Activated T-cell treated with anti-CD3 and anti-CD28 coated beads, Interleukin-2, amount 50 U/mL, for 72 hours (primary cell): ENCODE results near the gene SLC30A7. TPM values are rescaled to one million over a fixed set of nuclear protein-coding genes. Genes with fewer than 3 reads are reported as not detected.
A peak's percentile ranks its signal among the peaks of the same experiment; 100 is the strongest.
"Not testable (repeated sequence)": the region's sequence is repeated elsewhere in the genome, so short reads cannot be mapped to it uniquely, and the experiment has no call there.

Experiments used
- ATAC-seq, 2 donors: fragments of 150-1000 bp; cut with Tn5 transposase; replicated peaks in 1 of 2; 2 replicates each; pipeline ENCODE4 v1.10.0; 2021; ENCODE audit warnings: moderate library complexity in 2 of 2, mild to moderate bottlenecking in 1 of 2
- DNase-seq, 2 donors: peaks; one replicate each; pipeline ENCODE4 v3.0.0; 2021 to 2022; ENCODE audit warnings: mixed read lengths in 1 of 2
- H3K27ac Mint-ChIP-seq: one replicate; pipeline ENCODE4 v1.8.0; 2022; ENCODE audit warnings: mild to moderate bottlenecking, moderate library complexity, mixed read lengths
- H3K27me3 Mint-ChIP-seq: one replicate; pipeline ENCODE4 v1.8.0; 2022; ENCODE audit warnings: low read depth, mixed read lengths
- H3K36me3 Mint-ChIP-seq, 2 donors: one replicate each; pipeline ENCODE4 v1.8.0; 2022; ENCODE audit warnings: mixed read lengths in 2 of 2, mild to moderate bottlenecking in 1 of 2; ENCODE audit not compliant: insufficient read depth in 2 of 2
- H3K4me1 Mint-ChIP-seq: one replicate; pipeline ENCODE4 v1.8.0; 2022; ENCODE audit warnings: low read depth, mixed read lengths
- H3K4me3 Mint-ChIP-seq, 2 donors: one replicate each; pipeline ENCODE4 v1.8.0; 2022; ENCODE audit warnings: mild to moderate bottlenecking in 2 of 2, mixed read lengths in 2 of 2, moderate library complexity in 2 of 2
- H3K9me3 Mint-ChIP-seq, 2 donors: one replicate each; pipeline ENCODE4 v1.8.0; 2022; ENCODE audit warnings: mixed read lengths in 2 of 2
- total RNA-seq, 2 donors: library from RNA; stranded (reverse); gene quantifications; one replicate each; pipeline ENCODE4 v1.2.3, GENCODE V29; 2022

SLC30A7 gene
- total RNA-seq, 2 donors from 2014 or later, result 39.3 to 48.7 TPM

- Mint-ChIP-seq H3K27ac (no peak overlapping the region), H3K9me3 (no peaks in the 10 kb centered on the region), H3K36me3 (no peaks in the 10 kb centered on the region), H3K4me3 (no peak overlapping the region), H3K4me1 (no peaks in the 10 kb centered on the region), H3K27me3 (no peaks in the 10 kb centered on the region)
- DNase-seq, result no peak
- ATAC-seq, result no peak
Measured at GRCh38 chr1:100874433-100874832, 21.5 kb upstream of the SLC30A7 start.

GRCh38 chr1:100875228-100875627, 20.7 kb upstream of the SLC30A7 start:
- no peaks in the 10 kb centered on the region for H3K4me1 Mint-ChIP-seq
- no peaks in the 10 kb centered on the region for H3K9me3 Mint-ChIP-seq
- no peak overlapping the region for H3K4me3 Mint-ChIP-seq
- H3K27me3 Mint-ChIP-seq, result no peaks in the 10 kb centered on the region
- no peaks in the 10 kb centered on the region for H3K36me3 Mint-ChIP-seq
- DNase-seq (no peak), ATAC-seq (no peak)
- H3K27ac Mint-ChIP-seq, result no peak overlapping the region

- no peaks in the 10 kb centered on the region for H3K4me1 Mint-ChIP-seq
- no peaks in the 10 kb centered on the region for H3K9me3 Mint-ChIP-seq
- ATAC-seq, result no peak
- DNase-seq, result no peak
- no peaks in the 10 kb centered on the region for H3K27me3 Mint-ChIP-seq
- no peaks in the 10 kb centered on the region for H3K36me3 Mint-ChIP-seq
- no peak overlapping the region for H3K27ac Mint-ChIP-seq
- H3K4me3 Mint-ChIP-seq, result no peak overlapping the region
Measured at GRCh38 chr1:100876291-100876690, 19.6 kb upstream of the SLC30A7 start.

DNA sequence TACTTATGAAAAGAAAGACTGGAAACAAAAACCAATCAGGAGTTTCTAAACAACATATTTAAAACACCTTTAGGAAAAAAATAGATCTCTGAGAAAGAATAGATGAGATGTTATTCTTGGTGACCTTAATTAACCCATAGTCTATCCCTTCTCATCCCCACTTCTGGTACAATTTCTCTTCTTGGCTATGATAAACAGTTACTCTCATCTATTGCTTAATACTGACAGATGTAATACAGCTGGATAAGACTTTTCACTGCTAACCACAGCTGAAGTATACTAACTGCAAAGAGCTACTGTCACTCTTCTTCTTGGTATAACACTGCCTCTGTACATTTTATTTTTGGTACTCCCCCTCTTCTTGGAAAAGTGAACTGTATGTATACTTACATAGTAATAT, 16.5 kb upstream of the SLC30A7 start:
- DNase-seq (no peak), ATAC-seq (no peak)
- no peak overlapping the region for H3K4me3 Mint-ChIP-seq
- no peaks in the 10 kb centered on the region for H3K9me3 Mint-ChIP-seq
- H3K36me3 Mint-ChIP-seq, result no peaks in the 10 kb centered on the region
- H3K27ac Mint-ChIP-seq, result no peak overlapping the region
- no peaks in the 10 kb centered on the region for H3K27me3 Mint-ChIP-seq
- H3K4me1 Mint-ChIP-seq, result no peaks in the 10 kb centered on the region

DNA sequence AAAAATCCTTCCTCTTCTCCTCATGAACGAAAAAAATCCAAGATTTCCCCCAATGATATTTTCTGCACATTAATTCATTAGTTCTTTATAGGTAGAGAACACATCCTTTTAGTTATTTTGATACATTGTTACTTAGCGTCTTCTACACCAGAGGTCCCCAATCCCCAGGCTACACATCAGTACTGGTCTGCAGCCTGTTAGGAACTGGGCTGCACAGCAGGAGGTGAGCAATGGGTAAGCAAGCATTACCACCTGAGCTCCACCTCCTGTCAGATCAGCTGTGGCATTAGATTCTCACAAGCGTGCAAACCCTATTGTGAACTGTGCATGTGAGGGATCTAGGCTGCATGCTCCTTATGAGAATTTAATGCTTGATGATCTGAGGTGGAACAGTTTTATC, 14.2 kb upstream of the SLC30A7 start:
- Mint-ChIP-seq H3K27ac (no peak overlapping the region), H3K36me3 (no peaks in the 10 kb centered on the region), H3K9me3 (no peaks in the 10 kb centered on the region), H3K4me1 (no peaks in the 10 kb centered on the region), H3K27me3 (no peaks in the 10 kb centered on the region), H3K4me3 (no peak overlapping the region)
- no peak for DNase-seq
- no peak for ATAC-seq

GRCh38 chr1:100882698-100883097, 13.2 kb upstream of the SLC30A7 start:
- no peaks in the 10 kb centered on the region for H3K36me3 Mint-ChIP-seq
- H3K27me3 Mint-ChIP-seq, result no peaks in the 10 kb centered on the region
- DNase-seq (no peak), ATAC-seq (no peak)
- no peaks in the 10 kb centered on the region for H3K4me1 Mint-ChIP-seq
- H3K4me3 Mint-ChIP-seq, result no peak overlapping the region
- H3K27ac Mint-ChIP-seq, result no peak overlapping the region
- no peaks in the 10 kb centered on the region for H3K9me3 Mint-ChIP-seq

DNA sequence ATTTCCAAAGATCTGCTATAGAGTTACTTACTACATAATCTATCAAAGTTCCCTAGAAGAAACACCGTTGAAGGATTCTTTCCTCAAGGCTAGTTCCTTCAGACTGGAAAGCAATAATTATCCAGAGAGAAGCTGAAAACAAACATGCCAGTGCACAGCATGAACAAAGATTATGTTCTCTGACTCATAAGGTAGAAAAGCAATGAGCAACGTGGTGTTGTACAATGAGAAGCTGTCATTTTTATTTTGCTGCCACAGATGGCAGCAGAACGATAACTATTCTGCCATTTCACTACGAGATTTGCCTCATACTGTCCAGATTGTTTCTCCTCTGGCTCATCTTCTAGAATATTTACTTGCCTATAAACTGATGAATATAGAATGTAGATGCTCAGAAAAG, 11.9 kb upstream of the SLC30A7 start:
- Mint-ChIP-seq H3K27ac (no peak overlapping the region), H3K9me3 (peaks cover 0 to 3% of the 10 kb centered on the region in 2 donors), H3K36me3 (peaks cover 4 to 6% of the 10 kb centered on the region in 2 donors), H3K27me3 (no peaks in the 10 kb centered on the region), H3K4me3 (no peak overlapping the region), H3K4me1 (no peaks in the 10 kb centered on the region)
- DNase-seq (no peak), ATAC-seq (no peak)

DNA sequence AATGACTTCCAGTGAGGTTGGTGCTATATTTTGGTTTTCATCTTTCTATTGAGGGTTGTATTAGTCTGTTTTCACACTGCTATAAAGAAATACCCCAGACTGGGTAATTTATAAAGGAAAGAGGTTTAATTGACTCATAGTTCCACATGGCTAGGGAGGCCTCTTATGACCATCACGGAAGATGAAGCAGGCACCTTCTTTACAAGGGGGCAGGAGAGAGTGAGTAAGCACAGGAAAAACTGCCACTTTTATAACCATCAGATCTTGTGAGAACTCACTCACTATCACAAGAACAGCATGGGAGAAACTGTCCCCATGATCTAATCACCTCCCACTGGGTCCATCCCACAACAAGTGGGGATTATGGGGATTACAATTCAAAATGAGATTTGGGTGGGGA, 6.9 kb upstream of the SLC30A7 start:
- H3K4me3 Mint-ChIP-seq, DNase-seq, H3K27me3 Mint-ChIP-seq, ATAC-seq, H3K27ac Mint-ChIP-seq: not testable (repeated sequence)
- peaks cover 14 to 25% of the 10 kb centered on the region in 2 donors for H3K36me3 Mint-ChIP-seq
- H3K4me1 Mint-ChIP-seq, result peaks cover 15% of the 10 kb centered on the region
- H3K9me3 Mint-ChIP-seq, result peaks cover 8 to 14% of the 10 kb centered on the region in 2 donors

DNA sequence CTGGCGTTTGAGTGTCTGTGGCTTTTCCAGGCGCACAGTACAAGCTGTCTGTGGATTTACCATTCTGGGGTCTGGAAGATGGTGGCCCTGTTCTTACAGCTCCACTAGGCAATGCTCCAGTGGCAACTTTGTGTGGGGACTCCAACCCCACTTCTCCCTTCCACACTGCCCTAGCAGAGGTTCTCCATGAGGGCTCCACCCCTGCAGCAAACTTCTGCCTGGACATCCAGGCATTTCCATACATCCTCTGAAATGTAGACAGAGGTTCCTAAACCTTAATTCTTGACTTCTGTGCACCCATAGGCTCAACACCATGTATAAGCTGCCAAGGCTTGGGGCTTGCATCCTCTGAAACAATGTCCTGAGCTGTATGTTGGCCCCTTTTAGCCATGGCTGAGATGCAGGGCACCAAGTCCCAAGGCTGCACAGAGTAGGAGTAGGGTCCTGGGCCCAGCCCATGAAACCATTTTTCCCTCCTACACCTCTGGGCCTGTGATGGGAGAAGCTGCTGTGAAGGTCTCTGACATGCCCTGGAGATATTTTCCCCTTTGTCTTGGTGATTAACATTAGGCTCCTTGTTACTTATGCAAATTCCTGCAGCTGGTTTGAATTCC, 5.9 kb upstream of the SLC30A7 start:
- peaks cover 8 to 14% of the 10 kb centered on the region in 2 donors for H3K9me3 Mint-ChIP-seq
- H3K4me3 Mint-ChIP-seq, H3K27me3 Mint-ChIP-seq, DNase-seq, ATAC-seq, H3K27ac Mint-ChIP-seq: not testable (repeated sequence)
- peaks cover 17 to 27% of the 10 kb centered on the region in 2 donors for H3K36me3 Mint-ChIP-seq
- peaks cover 23% of the 10 kb centered on the region for H3K4me1 Mint-ChIP-seq

DNA sequence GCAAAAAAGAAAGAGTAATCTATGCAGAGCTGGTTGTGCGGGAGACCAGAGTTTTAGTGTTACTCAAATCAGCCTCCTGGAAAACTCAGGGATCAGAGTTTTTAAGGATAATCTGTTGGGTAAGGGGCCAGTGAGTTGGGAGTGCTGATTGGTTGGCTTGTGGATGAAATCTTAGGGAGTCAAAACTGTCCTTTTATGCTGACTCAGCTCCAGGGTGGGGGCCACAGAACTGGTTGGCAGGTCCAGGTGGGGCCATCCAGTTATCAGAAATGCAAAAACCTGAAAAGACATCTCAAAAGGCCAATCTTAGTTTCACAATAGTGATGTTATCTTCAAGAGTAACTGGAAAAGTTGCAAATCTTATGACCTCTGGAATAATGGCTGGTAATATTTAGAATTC, 4.5 kb upstream of the SLC30A7 start:
- peaks cover 20 to 36% of the 10 kb centered on the region in 2 donors for H3K36me3 Mint-ChIP-seq
- peaks cover 8 to 14% of the 10 kb centered on the region in 2 donors for H3K9me3 Mint-ChIP-seq

GRCh38 chr1:100892554-100892953, 3.3 kb upstream of the SLC30A7 start:
- Mint-ChIP-seq H3K27ac (no peak overlapping the region), H3K4me3 (peak overlapping the region; percentile 9 to 77), H3K9me3 (peaks cover 8 to 14% of the 10 kb centered on the region in 2 donors), H3K4me1 (peaks cover 33% of the 10 kb centered on the region), H3K36me3 (peaks cover 23 to 37% of the 10 kb centered on the region in 2 donors), H3K27me3 (no peaks in the 10 kb centered on the region)
- no peak for DNase-seq
- no peak for ATAC-seq

More for the DNA sequence above, 4.5 kb upstream of the SLC30A7 start:
- Mint-ChIP-seq H3K27ac (no peak overlapping the region), H3K4me1 (peaks cover 23% of the 10 kb centered on the region), H3K4me3 (no peak overlapping the region), H3K27me3 (no peaks in the 10 kb centered on the region)
- no peak for ATAC-seq
- no peak for DNase-seq

DNA sequence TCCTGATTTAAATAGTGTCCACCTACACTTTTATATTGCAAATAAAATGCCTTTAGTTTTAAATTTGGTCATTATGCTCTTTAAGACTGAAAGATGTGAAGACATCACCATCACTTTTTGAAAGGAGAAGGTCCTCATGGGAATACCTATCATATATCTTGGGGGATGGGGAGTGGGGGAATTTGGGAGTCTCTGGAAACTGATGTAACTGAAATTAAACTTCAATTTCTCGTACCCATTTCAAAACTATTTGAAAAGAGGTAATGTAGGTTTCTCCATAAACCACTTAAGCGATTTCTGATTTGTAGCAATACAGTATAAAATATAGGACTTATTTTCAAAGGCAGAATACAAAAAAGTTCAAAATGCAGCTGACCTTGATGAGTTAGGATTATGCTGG, 2.2 kb upstream of the SLC30A7 start:
- Mint-ChIP-seq H3K4me3 (peak overlapping the region; percentile 77 to 99), H3K27me3 (no peaks in the 10 kb centered on the region), H3K4me1 (peaks cover 44% of the 10 kb centered on the region), H3K27ac (peak overlapping the region; percentile 52), H3K36me3 (peaks cover 21 to 33% of the 10 kb centered on the region in 2 donors), H3K9me3 (peaks cover 8 to 12% of the 10 kb centered on the region in 2 donors)
- no peak for ATAC-seq
- no peak for DNase-seq

GRCh38 chr1:100894603-100895539, 1.0 kb upstream of the SLC30A7 start, which contains the start of gene EXTL2:
TSS of gene EXTL2 (minus strand) at chr1:100894842. CDS start at chr1:100888757, 6,085 bp downstream.
- Mint-ChIP-seq H3K9me3 (peaks cover 8 to 9% of the 10 kb centered on the region in 2 donors), H3K4me3 (peak within 1 kb of the TSS; percentile 95 to 99), H3K27me3 (no peaks in the 10 kb centered on the region), H3K4me1 (peaks cover 56% of the 10 kb centered on the region), H3K36me3 (peaks cover 20 to 35% of the 10 kb centered on the region in 2 donors), H3K27ac (peak within 1 kb of the TSS; percentile 94)
- DNase-seq, result peak; percentile 60 to 71
- peak; percentile 21 to 33 for ATAC-seq
